Skin of body (tissue), 1 donor: ENCODE results near the gene TCAF1. TPM values are rescaled to one million over a fixed set of nuclear protein-coding genes. Genes with fewer than 3 reads are reported as not detected.

ENCODE experiments used
- total RNA-seq: library from RNA; depleted of rRNA; stranded (reverse); fragments of >200 nt; gene quantifications from one replicate; pipeline ENCODE4 v1.2.3, GENCODE V29; 2014

Gene TCAF1
- total RNA-seq, 1 donor from 2014 or later: 59.4 TPM

Other genes with a start within 250 kb of the TCAF1 start
- 1.3 TPM for gene CTAGE6, start 144.5 kb downstream of the TCAF1 start, total RNA-seq
- gene OR2F2, start 33.1 kb upstream of the TCAF1 start, total RNA-seq: not detected
- not detected for gene OR2F1, start 52.7 kb upstream of the TCAF1 start, total RNA-seq
- not detected for gene OR6B1, start 98.1 kb upstream of the TCAF1 start, total RNA-seq
- gene OR2A5, start 146.8 kb upstream of the TCAF1 start, total RNA-seq: not detected
- not detected for gene OR2A25, start 167.6 kb upstream of the TCAF1 start, total RNA-seq
- gene OR2A12, start 184.1 kb upstream of the TCAF1 start, total RNA-seq: not detected
- not detected for gene OR2A2, start 207.4 kb upstream of the TCAF1 start, total RNA-seq
- not detected for gene OR2A14, start 221.0 kb upstream of the TCAF1 start, total RNA-seq